Ascending aorta (tissue), 2 donors: ENCODE results near the gene KANK2. TPM values are rescaled to one million over a fixed set of nuclear protein-coding genes. Genes with fewer than 3 reads are reported as not detected.

Experiments
- DNase-seq, 2 donors: peaks; one replicate each; pipeline ENCODE4 v3.0.0-alpha.2; 2019; ENCODE audit warnings: low spot score in 2 of 2
- H3K27ac ChIP-seq, 2 donors: fragments of 200-600 bp; sonication (generic); one replicate each; pipeline ENCODE4 v1.5.1; 2016 to 2017; ENCODE audit warnings: mild to moderate bottlenecking in 1 of 2
- H3K27me3 ChIP-seq: fragments of 200-600 bp; sonication (generic); one replicate; pipeline ENCODE4 v1.5.1; 2017
- H3K36me3 ChIP-seq, 2 donors: fragments of 200-600 bp; sonication (generic); one replicate each; pipeline ENCODE4 v1.5.1; 2016
- H3K4me1 ChIP-seq, 2 donors: fragments of 200-600 bp; sonication (generic); one replicate each; pipeline ENCODE4 v1.5.1; 2016 to 2017; ENCODE audit warnings: mild to moderate bottlenecking in 1 of 2
- H3K4me3 ChIP-seq, 2 donors: fragments of 200-600 bp; sonication (generic); one replicate each; pipeline ENCODE4 v1.5.1; 2016 to 2017; ENCODE audit warnings: mild to moderate bottlenecking in 1 of 2
- H3K9me3 ChIP-seq, 2 donors: fragments of 200-600 bp; sonication (generic); one replicate each; pipeline ENCODE4 v1.5.1; 2016
- CTCF ChIP-seq, 3 experiments: fragments of 200-600 bp in 2 of 3; fragments of 450-650 bp in 1 of 3; sonication (generic) in 2 of 3; IDR thresholded peaks; one replicate each; pipeline ENCODE4 v1.5.1; 2016 to 2019; ENCODE audit warnings: antibody characterized with exemption in 3 of 3, mild to moderate bottlenecking in 1 of 3, moderate library complexity in 1 of 3
- intact Hi-C: fragments of 100-400 bp; cut with DNase I; formaldehyde crosslinking; loops from one replicate; pipeline ENCODE4 v1.15.1; 2023
- total RNA-seq: library from RNA; depleted of rRNA; stranded (reverse); fragments of >200 nt; gene quantifications from one replicate; pipeline ENCODE4 v1.1.0, GENCODE V29; 2016

KANK2 gene
- total RNA-seq, 1 donor from 2014 or later = 572 TPM

GRCh38 chr19:11242025-11242424 lies 44.7 kb upstream of the KANK2 start:
- intact Hi-C loops = no loop called here
- no peaks in the 10 kb centered on the region for H3K27me3 ChIP-seq
- H3K9me3 ChIP-seq = no peaks in the 10 kb centered on the region
- H3K36me3 ChIP-seq = peaks cover 11 to 38% of the 10 kb centered on the region in 2 donors
- no peak for DNase-seq
- TF ChIP-seq CTCF (IDR thresholded peaks at IDR 0.05) = no peak
- no peak overlapping the region for H3K4me3 ChIP-seq
- H3K4me1 ChIP-seq = peaks cover 0 to 4% of the 10 kb centered on the region in 2 donors
- H3K27ac ChIP-seq = no peak overlapping the region

GRCh38 chr19:11240008-11240444 lies 42.7 kb upstream of the KANK2 start:
- Histone ChIP-seq H3K27ac (no peak overlapping the region), H3K27me3 (no peaks in the 10 kb centered on the region), H3K36me3 (peaks cover 16 to 53% of the 10 kb centered on the region in 2 donors), H3K4me3 (no peak overlapping the region), H3K9me3 (no peaks in the 10 kb centered on the region), H3K4me1 (peaks cover 0 to 4% of the 10 kb centered on the region in 2 donors)
- DNase-seq = no peak
- no peak for TF ChIP-seq CTCF (IDR thresholded peaks at IDR 0.05)
- intact Hi-C loops = no loop called here

- H3K9me3 ChIP-seq = no peaks in the 10 kb centered on the region
- no peak within 1 kb of the TSS for H3K27ac ChIP-seq
- no peaks in the 10 kb centered on the region for H3K27me3 ChIP-seq
- H3K4me1 ChIP-seq = peaks cover 0 to 4% of the 10 kb centered on the region in 2 donors
- no peak within 1 kb of the TSS for H3K4me3 ChIP-seq
- intact Hi-C loops = no loop called here
- H3K36me3 ChIP-seq = peaks cover 16 to 58% of the 10 kb centered on the region in 2 donors
- TF ChIP-seq CTCF (IDR thresholded peaks at IDR 0.05) = no peak
- no peak for DNase-seq
Measured at GRCh38 chr19:11239377-11240000, 42.1 kb upstream of the KANK2 start, which contains the start of gene ANGPTL8. Gene ANGPTL8 (plus strand): TSS chr19:11239619. CDS start chr19:11239638, 19 bp downstream.

- Histone ChIP-seq H3K4me3 (no peak overlapping the region), H3K36me3 (peaks cover 19 to 60% of the 10 kb centered on the region in 2 donors), H3K27me3 (no peaks in the 10 kb centered on the region), H3K9me3 (no peaks in the 10 kb centered on the region), H3K27ac (no peak overlapping the region), H3K4me1 (peaks cover 0 to 4% of the 10 kb centered on the region in 2 donors)
- intact Hi-C loops = no loop called here
- no peak for TF ChIP-seq CTCF (IDR thresholded peaks at IDR 0.05)
- DNase-seq = no peak
Measured at GRCh38 chr19:11238781-11239376, 41.5 kb upstream of the KANK2 start.

DNA sequence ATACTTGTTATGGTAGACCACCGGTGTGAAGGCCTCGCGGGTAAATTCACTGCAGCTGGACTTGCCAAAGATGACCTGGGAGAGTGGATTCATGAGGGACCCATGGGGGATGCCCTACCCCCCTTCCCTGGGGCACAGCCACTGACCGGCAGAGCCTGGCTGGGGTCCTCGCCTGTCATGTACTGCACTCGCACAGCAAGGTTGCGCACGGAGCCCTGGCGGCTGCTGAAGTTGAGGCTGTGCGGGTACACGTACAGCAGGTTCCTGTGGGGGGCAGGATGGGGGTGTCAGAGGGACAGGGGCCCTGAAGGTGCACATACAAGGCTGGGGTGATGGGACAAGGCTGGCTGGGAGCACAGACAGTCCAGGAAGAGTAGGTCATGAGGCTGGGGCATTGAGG lies 40.7 kb upstream of the KANK2 start:
- Histone ChIP-seq H3K4me3 (no peak overlapping the region), H3K27ac (no peak overlapping the region), H3K36me3 (peaks cover 19 to 68% of the 10 kb centered on the region in 2 donors), H3K9me3 (no peaks in the 10 kb centered on the region), H3K27me3 (no peaks in the 10 kb centered on the region), H3K4me1 (no peaks in the 10 kb centered on the region)
- intact Hi-C loops = no loop called here
- TF ChIP-seq CTCF (IDR thresholded peaks at IDR 0.05) = no peak
- DNase-seq = no peak
